Measurements from ENCODE around the gene VWA3B.

- TF ChIP-seq EZH2 (IDR thresholded peaks at IDR 0.05; ENCODE audit: insufficient read depth, poor library complexity, severe bottlenecking) (no peak), EZH2phosphoT487 (IDR thresholded peaks at IDR 0.05; ENCODE audit: insufficient read depth, low read depth) (no peak)
These were observed 225.0 kb downstream of the VWA3B start for GRCh38 chr2:98311771-98312545.
